GM23248 (cell line): Measurements from ENCODE around the gene SLC1A7.

Experiments
- EZH2 ChIP-seq: fragments of 200-600 bp; sonication (generic); IDR thresholded peaks from 2 replicates; pipeline ENCODE4 v1.6.1; 2018; ENCODE audit warnings: antibody characterized with exemption, mild to moderate bottlenecking; ENCODE audit not compliant: insufficient read depth, poor library complexity, severe bottlenecking
- EZH2phosphoT487 ChIP-seq: fragments of 200-600 bp; sonication (generic); IDR thresholded peaks from 2 replicates; pipeline ENCODE4 v1.6.1; 2018; ENCODE audit warnings: antibody characterized with exemption, moderate library complexity, mild to moderate bottlenecking, low read depth; ENCODE audit not compliant: insufficient read depth

- TF ChIP-seq EZH2 (no peak), EZH2phosphoT487 (no peak)
These were observed 48.5 kb downstream of the SLC1A7 start for GRCh38 chr1:53093778-53094532.
